GM12865 (cell line): ENCODE data around the gene SERPINA6.
A peak's percentile ranks its signal among the peaks of the same experiment; 100 is the strongest.

Experiments
- DNase-seq: peaks from one replicate; pipeline ENCODE4 v3.0.0; 2010; ENCODE audit warnings: low read depth
- H3K4me3 ChIP-seq: 2 replicates; pipeline ENCODE4 v1.5.1; 2011; ENCODE audit warnings: mild to moderate bottlenecking, low read depth, low read length, control low read depth
- CTCF ChIP-seq: IDR thresholded peaks from 2 replicates; pipeline ENCODE4 v1.5.1; 2011; ENCODE audit warnings: low read length, control low read depth, low read depth, inconsistent platforms; ENCODE audit not compliant: insufficient read depth; ENCODE audit errors: missing control alignments

SERPINA6 gene

GRCh38 chr14:94313991-94314655 lies 9.0 kb downstream of the SERPINA6 start:
- TF ChIP-seq CTCF = no peak
- DNase-seq = no peak
- H3K4me3 ChIP-seq = no peak overlapping the region

GRCh38 chr14:94312481-94313246 lies 10.5 kb downstream of the SERPINA6 start:
- H3K4me3 ChIP-seq = no peak overlapping the region
- no peak for DNase-seq
- no peak for TF ChIP-seq CTCF

GRCh38 chr14:94310248-94310647 lies 12.9 kb downstream of the SERPINA6 start:
- no peak for DNase-seq
- no peak overlapping the region for H3K4me3 ChIP-seq

GRCh38 chr14:94309721-94310120 lies 13.4 kb downstream of the SERPINA6 start:
- H3K4me3 ChIP-seq = no peak overlapping the region
- no peak for TF ChIP-seq CTCF
- no peak for DNase-seq

More at GRCh38 chr14:94310248-94310647, 12.9 kb downstream of the SERPINA6 start:
- TF ChIP-seq CTCF = no peak

- TF ChIP-seq CTCF = no peak
- peak; percentile 23 for DNase-seq
- no peak overlapping the region for H3K4me3 ChIP-seq
These were observed 15.6 kb downstream of the SERPINA6 start for GRCh38 chr14:94307410-94307992.

- DNase-seq = no peak
- no peak for TF ChIP-seq CTCF
These were observed 16.8 kb downstream of the SERPINA6 start for GRCh38 chr14:94306047-94306978.

More at GRCh38 chr14:94306047-94306978, 16.8 kb downstream of the SERPINA6 start:
- no peak overlapping the region for H3K4me3 ChIP-seq
